Measurements from ENCODE around the gene ZNF302. TPM values are rescaled to one million over a fixed set of nuclear protein-coding genes. Genes with fewer than 3 reads are reported as not detected.
"Not testable (repeated sequence)": the region's sequence is repeated elsewhere in the genome, so short reads cannot be mapped to it uniquely, and the experiment has no call there.

ZNF302 gene
- total RNA-seq, 1 experiment from 2014 or later, result 27.7 TPM

GRCh38 chr19:34678085-34678412, 571 bp downstream of the ZNF302 start:
- H3K27me3 ChIP-seq (replicated peaks; ENCODE audit: insufficient read depth, low read depth, low read length, poor library complexity), result no peaks in the 10 kb centered on the region
- intact Hi-C loops (cut with micrococcal nuclease; ENCODE audit: unreplicated experiment), result no loop called here
- peak overlapping the region; percentile 82 for H3K4me3 ChIP-seq (ENCODE audit: low read depth, low read length, poor library complexity, severe bottlenecking)
- peak overlapping the region; percentile 93 for H3K27ac ChIP-seq (ENCODE audit: low read depth, low read length, poor library complexity, severe bottlenecking)
- DNase-seq (ENCODE audit: low spot score), result no peak
- TF ChIP-seq EZH2 (IDR thresholded peaks at IDR 0.05; ENCODE audit: borderline replicate concordance, low read depth, low read length, poor library complexity, severe bottlenecking) (no peak), CTCF (conservative IDR thresholded peaks at IDR 0.05; ENCODE audit: low read depth, low read length) (no peak)
- ChIA-PET CTCF (no interaction called here), POLR2A (ENCODE audit: low non-redundant PET) (interaction anchor here (0.6 to 0.7 kb wide), 2 partner anchors 77 to 1303 kb away, joined by 3 read pairs; no protein-coding TSS in a partner anchor)
- BruUV-seq (replicated peaks), result no TSS peak
- H3K4me1 ChIP-seq (ENCODE audit: insufficient read depth, low read length, poor library complexity, severe bottlenecking), result no peaks in the 10 kb centered on the region
- H3K36me3 ChIP-seq (ENCODE audit: insufficient read depth, low read length, poor library complexity, severe bottlenecking), result peaks cover 46% of the 10 kb centered on the region
- H3K9me3 ChIP-seq (ENCODE audit: low read depth, low read length, poor library complexity, severe bottlenecking), result peaks cover 47% of the 10 kb centered on the region

GRCh38 chr19:34678421-34678820, 943 bp downstream of the ZNF302 start:
- TF ChIP-seq EZH2 (IDR thresholded peaks at IDR 0.05; ENCODE audit: borderline replicate concordance, low read depth, low read length, poor library complexity, severe bottlenecking) (no peak), CTCF (conservative IDR thresholded peaks at IDR 0.05; ENCODE audit: low read depth, low read length) (no peak)
- POLR2A ChIA-PET (ENCODE audit: low non-redundant PET), result interaction anchor here (0.6 kb wide), 1 partner anchor 77 kb away, joined by 3 read pairs; no protein-coding TSS in a partner anchor
- intact Hi-C loops (cut with micrococcal nuclease; ENCODE audit: unreplicated experiment), result no loop called here
- Histone ChIP-seq H3K27ac (ENCODE audit: low read depth, low read length, poor library complexity, severe bottlenecking) (no peak overlapping the region), H3K4me3 (ENCODE audit: low read depth, low read length, poor library complexity, severe bottlenecking) (peak overlapping the region; percentile 82), H3K4me1 (ENCODE audit: insufficient read depth, low read length, poor library complexity, severe bottlenecking) (no peaks in the 10 kb centered on the region), H3K27me3 (replicated peaks; ENCODE audit: insufficient read depth, low read depth, low read length, poor library complexity) (no peaks in the 10 kb centered on the region), H3K36me3 (ENCODE audit: insufficient read depth, low read length, poor library complexity, severe bottlenecking) (peaks cover 50% of the 10 kb centered on the region), H3K9me3 (ENCODE audit: low read depth, low read length, poor library complexity, severe bottlenecking) (peaks cover 49% of the 10 kb centered on the region)
- no peak for DNase-seq (ENCODE audit: low spot score)
- no TSS peak for BruUV-seq (replicated peaks)
- CTCF ChIA-PET, result no interaction called here

GRCh38 chr19:34681478-34681877, 4.0 kb downstream of the ZNF302 start:
- H3K36me3 ChIP-seq (ENCODE audit: insufficient read depth, low read length, poor library complexity, severe bottlenecking), result peaks cover 65% of the 10 kb centered on the region
- intact Hi-C loops (cut with micrococcal nuclease; ENCODE audit: unreplicated experiment), result no loop called here
- TF ChIP-seq CTCF (conservative IDR thresholded peaks at IDR 0.05; ENCODE audit: low read depth, low read length) (no peak), EZH2 (IDR thresholded peaks at IDR 0.05; ENCODE audit: borderline replicate concordance, low read depth, low read length, poor library complexity, severe bottlenecking) (no peak)
- no peaks in the 10 kb centered on the region for H3K4me1 ChIP-seq (ENCODE audit: insufficient read depth, low read length, poor library complexity, severe bottlenecking)
- no peaks in the 10 kb centered on the region for H3K27me3 ChIP-seq (replicated peaks; ENCODE audit: insufficient read depth, low read depth, low read length, poor library complexity)
- ChIA-PET CTCF (no interaction called here), POLR2A (ENCODE audit: low non-redundant PET) (no interaction called here)
- H3K4me3 ChIP-seq (ENCODE audit: low read depth, low read length, poor library complexity, severe bottlenecking), result no peak overlapping the region
- no TSS peak for BruUV-seq (replicated peaks)
- DNase-seq (ENCODE audit: low spot score), result no peak
- peaks cover 80% of the 10 kb centered on the region for H3K9me3 ChIP-seq (ENCODE audit: low read depth, low read length, poor library complexity, severe bottlenecking)
- no peak overlapping the region for H3K27ac ChIP-seq (ENCODE audit: low read depth, low read length, poor library complexity, severe bottlenecking)

GRCh38 chr19:34685266-34685665, 7.8 kb downstream of the ZNF302 start:
- DNase-seq (ENCODE audit: low spot score); intact Hi-C loops (cut with micrococcal nuclease; ENCODE audit: unreplicated experiment): not testable (repeated sequence)

More at GRCh38 chr19:34685266-34685665, 7.8 kb downstream of the ZNF302 start:
- H3K4me1 ChIP-seq (ENCODE audit: insufficient read depth, low read length, poor library complexity, severe bottlenecking); CTCF ChIA-PET; H3K27me3 ChIP-seq (replicated peaks; ENCODE audit: insufficient read depth, low read depth, low read length, poor library complexity); H3K4me3 ChIP-seq (ENCODE audit: low read depth, low read length, poor library complexity, severe bottlenecking); BruUV-seq (replicated peaks); POLR2A ChIA-PET (ENCODE audit: low non-redundant PET); H3K27ac ChIP-seq (ENCODE audit: low read depth, low read length, poor library complexity, severe bottlenecking): not testable (repeated sequence)
- H3K9me3 ChIP-seq (ENCODE audit: low read depth, low read length, poor library complexity, severe bottlenecking), result peaks cover 70% of the 10 kb centered on the region
- H3K36me3 ChIP-seq (ENCODE audit: insufficient read depth, low read length, poor library complexity, severe bottlenecking), result peaks cover 47% of the 10 kb centered on the region

All from A673 (cell line).